Astrocyte (in vitro differentiated cells and primary cell): ENCODE data around the gene F7. TPM values are rescaled to one million over a fixed set of nuclear protein-coding genes. Genes with fewer than 3 reads are reported as not detected.

Experiments used
- DNase-seq: peaks from one replicate; pipeline ENCODE4 v3.0.0-alpha.2; 2010; ENCODE audit warnings: low read depth
- FAIRE-seq: peaks from 2 replicates; lab custom pipeline; 2011; peaks lifted over from hg19 to GRCh38; lab: Jason Lieb, UNC
- H2AFZ ChIP-seq: 2 replicates; pipeline ENCODE4 v1.6.0; 2012; ENCODE audit warnings: low read depth, low read length, inconsistent platforms
- H3K27ac ChIP-seq: 2 replicates; pipeline ENCODE4 v1.5.1; 2011; ENCODE audit warnings: low read depth, low read length, inconsistent platforms
- H3K27me3 ChIP-seq: 2 replicates; pipeline ENCODE4 v1.6.0; 2011; ENCODE audit warnings: low read length, inconsistent platforms; ENCODE audit not compliant: insufficient read depth
- H3K36me3 ChIP-seq: 2 replicates; pipeline ENCODE4 v1.5.1; 2011; ENCODE audit warnings: low read length, inconsistent platforms; ENCODE audit not compliant: insufficient read depth
- H3K4me1 ChIP-seq: 2 replicates; pipeline ENCODE4 v1.5.1; 2011; ENCODE audit warnings: low read length, inconsistent platforms; ENCODE audit not compliant: insufficient read depth
- H3K4me2 ChIP-seq: 2 replicates; pipeline ENCODE4 v1.6.0; 2012; ENCODE audit warnings: low read length, inconsistent platforms
- H3K4me3 ChIP-seq: 2 replicates; pipeline ENCODE4 v1.5.1; 2011; ENCODE audit warnings: low read depth, mild to moderate bottlenecking, low read length, inconsistent platforms; ENCODE audit not compliant: insufficient read depth
- H3K79me2 ChIP-seq: 2 replicates; pipeline ENCODE4 v1.6.0; 2012; ENCODE audit warnings: mild to moderate bottlenecking, low read length, inconsistent platforms; ENCODE audit not compliant: insufficient read depth
- H3K9ac ChIP-seq: 2 replicates; pipeline ENCODE4 v1.6.0; 2012; ENCODE audit warnings: mild to moderate bottlenecking, low read length, inconsistent platforms
- H3K9me3 ChIP-seq: 2 replicates; pipeline ENCODE4 v1.5.1; 2012; ENCODE audit warnings: low read depth, mild to moderate bottlenecking, low read length, inconsistent platforms; ENCODE audit not compliant: insufficient read depth
- H4K20me1 ChIP-seq: 2 replicates; pipeline ENCODE4 v1.6.0; 2012; ENCODE audit warnings: low read length, inconsistent platforms; ENCODE audit not compliant: insufficient read depth
- H3K27ac Mint-ChIP-seq: one replicate; pipeline ENCODE4 v1.8.0; 2021; ENCODE audit warnings: mild to moderate bottlenecking, mixed read lengths; ENCODE audit not compliant: unreplicated experiment
- H3K27me3 Mint-ChIP-seq: one replicate; pipeline ENCODE4 v1.8.0; 2021; ENCODE audit warnings: low read depth, mixed read lengths; ENCODE audit not compliant: unreplicated experiment
- H3K36me3 Mint-ChIP-seq: one replicate; pipeline ENCODE4 v1.8.0; 2021; ENCODE audit warnings: low read depth, mixed read lengths; ENCODE audit not compliant: unreplicated experiment
- H3K4me1 Mint-ChIP-seq: one replicate; pipeline ENCODE4 v1.8.0; 2021; ENCODE audit warnings: low read depth, mixed read lengths; ENCODE audit not compliant: unreplicated experiment
- H3K4me3 Mint-ChIP-seq: one replicate; pipeline ENCODE4 v1.8.0; 2021; ENCODE audit warnings: mild to moderate bottlenecking, moderate library complexity, mixed read lengths; ENCODE audit not compliant: unreplicated experiment
- H3K9me3 Mint-ChIP-seq: one replicate; pipeline ENCODE4 v1.8.0; 2021; ENCODE audit warnings: mild to moderate bottlenecking, mixed read lengths; ENCODE audit not compliant: unreplicated experiment
- CTCF ChIP-seq: IDR thresholded peaks from 2 replicates; pipeline ENCODE4 v1.5.1; 2011; ENCODE audit warnings: low read depth, mild to moderate bottlenecking, inconsistent platforms, low read length, moderate library complexity; ENCODE audit not compliant: insufficient read depth
- EZH2 ChIP-seq: IDR thresholded peaks from 2 replicates; pipeline ENCODE4 v1.6.1; 2012; ENCODE audit warnings: mild to moderate bottlenecking, low read length, inconsistent platforms; ENCODE audit not compliant: insufficient read depth
- total RNA-seq: library from RNA; stranded (reverse); gene quantifications from 2 replicates; pipeline ENCODE4 v1.2.1, GENCODE V29; 2021

The F7 gene
- total RNA-seq, 1 donor from 2014 or later = not detected

DNA sequence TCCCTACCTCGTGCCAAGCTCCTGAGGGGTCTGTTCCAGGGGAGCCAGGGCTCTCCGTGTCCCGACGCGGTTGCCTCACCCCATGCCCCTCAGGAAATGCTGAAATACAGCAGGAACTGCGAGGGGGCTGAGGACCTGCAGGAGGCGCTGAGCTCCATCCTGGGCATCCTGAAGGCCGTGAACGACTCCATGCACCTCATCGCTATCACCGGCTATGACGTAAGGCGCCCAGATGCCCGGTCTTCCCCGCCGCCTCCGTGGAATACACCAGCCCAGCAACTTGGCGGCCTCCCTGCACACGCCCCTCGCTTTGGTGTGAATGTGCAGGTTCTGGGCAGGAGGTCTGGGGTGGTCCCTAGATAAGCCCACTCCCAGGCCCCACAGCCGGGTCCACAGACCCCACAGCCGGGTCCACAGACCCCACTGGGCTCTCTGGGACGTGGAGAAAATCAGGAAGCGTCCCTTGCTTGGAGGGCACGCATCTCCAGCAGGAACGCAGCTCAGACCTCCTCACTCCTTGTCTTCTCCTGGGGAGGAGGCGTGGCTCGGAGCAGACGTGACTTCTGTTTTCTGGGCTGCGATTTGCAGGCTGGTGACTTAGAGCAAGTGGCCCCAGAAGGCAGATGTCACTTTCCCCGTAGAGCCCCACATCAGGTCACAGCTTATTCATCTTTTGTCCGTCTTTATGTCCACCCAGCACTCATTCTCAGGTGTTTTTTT, 19.4 kb upstream of the F7 start:
- Histone ChIP-seq H3K27me3 (no peaks in the 10 kb centered on the region), H2AFZ (no peak overlapping the region), H3K9me3 (no peaks in the 10 kb centered on the region), H4K20me1 (no peaks in the 10 kb centered on the region), H3K4me1 (no peaks in the 10 kb centered on the region), H3K9ac (no peak overlapping the region), H3K27ac (no peak overlapping the region), H3K4me2 (no peak overlapping the region), H3K36me3 (no peaks in the 10 kb centered on the region), H3K4me3 (no peak overlapping the region), H3K79me2 (no peaks in the 10 kb centered on the region)
- H3K27ac Mint-ChIP-seq = no peak overlapping the region
- H3K27me3 Mint-ChIP-seq = peaks cover 34% of the 10 kb centered on the region
- no peaks in the 10 kb centered on the region for H3K4me1 Mint-ChIP-seq
- H3K4me3 Mint-ChIP-seq = no peak overlapping the region
- FAIRE-seq = no peak
- TF ChIP-seq EZH2 (no peak), CTCF (no peak)
- no peak for DNase-seq
- no peaks in the 10 kb centered on the region for H3K9me3 Mint-ChIP-seq
- H3K36me3 Mint-ChIP-seq = no peaks in the 10 kb centered on the region

DNA sequence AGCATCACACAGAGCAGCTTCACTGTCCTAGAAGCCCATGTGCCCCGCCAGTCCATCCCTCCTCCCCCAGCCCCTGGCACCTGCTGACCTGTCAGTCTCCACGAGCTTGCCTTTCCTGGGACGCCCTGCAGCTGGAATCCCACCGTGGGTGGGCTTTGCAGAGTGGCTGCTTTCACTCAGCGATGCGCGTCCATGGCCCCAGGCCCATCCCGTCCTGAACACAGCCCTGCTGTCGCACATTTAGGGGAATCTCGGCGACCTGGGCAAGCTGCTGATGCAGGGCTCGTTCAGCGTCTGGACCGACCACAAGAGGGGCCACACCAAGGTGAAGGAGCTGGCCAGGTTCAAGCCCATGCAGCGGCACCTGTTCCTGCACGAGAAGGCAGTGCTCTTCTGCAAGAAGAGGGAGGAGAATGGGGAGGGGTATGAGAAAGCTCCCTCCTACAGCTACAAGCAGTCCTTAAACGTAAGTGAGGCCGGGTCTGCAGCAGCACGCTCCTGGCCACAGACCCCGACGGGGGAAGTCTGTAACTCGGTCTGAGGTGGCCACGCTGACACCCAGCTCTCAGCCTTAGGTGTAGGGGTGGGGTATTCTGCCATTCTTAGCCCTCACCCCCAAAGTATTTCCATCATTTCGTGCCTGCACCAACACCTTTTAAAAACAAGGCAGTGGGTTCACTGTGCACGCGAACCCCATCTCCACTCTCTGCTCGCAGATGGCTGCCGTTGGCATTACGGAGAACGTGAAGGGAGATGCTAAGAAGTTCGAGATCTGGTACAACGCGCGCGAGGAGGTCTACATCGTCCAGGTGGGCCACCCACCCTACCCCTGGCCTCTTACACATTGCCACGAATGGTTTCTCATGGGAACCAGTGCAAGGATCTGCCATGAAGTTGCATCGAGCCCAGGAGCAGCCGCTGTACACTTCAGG, 18.3 kb upstream of the F7 start:
- no peaks in the 10 kb centered on the region for H3K36me3 ChIP-seq
- no peaks in the 10 kb centered on the region for H3K9me3 Mint-ChIP-seq
- DNase-seq = no peak
- H3K4me3 Mint-ChIP-seq = no peak overlapping the region
- TF ChIP-seq CTCF (no peak), EZH2 (no peak)
- H2AFZ ChIP-seq = no peak overlapping the region
- no peak overlapping the region for H3K4me2 ChIP-seq
- peaks cover 41% of the 10 kb centered on the region for H3K27me3 Mint-ChIP-seq
- no peak for FAIRE-seq
- no peak overlapping the region for H3K27ac ChIP-seq
- H3K9ac ChIP-seq = no peak overlapping the region
- H3K27ac Mint-ChIP-seq = no peak overlapping the region
- no peak overlapping the region for H3K4me3 ChIP-seq
- H4K20me1 ChIP-seq = no peaks in the 10 kb centered on the region
- H3K27me3 ChIP-seq = no peaks in the 10 kb centered on the region
- no peaks in the 10 kb centered on the region for H3K36me3 Mint-ChIP-seq
- no peaks in the 10 kb centered on the region for H3K79me2 ChIP-seq
- no peaks in the 10 kb centered on the region for H3K9me3 ChIP-seq
- H3K4me1 Mint-ChIP-seq = no peaks in the 10 kb centered on the region
- H3K4me1 ChIP-seq = no peaks in the 10 kb centered on the region
